Astrocyte (in vitro differentiated cells and primary cell): ENCODE results near the gene LZTR1. TPM values are rescaled to one million over a fixed set of nuclear protein-coding genes. Genes with fewer than 3 reads are reported as not detected.
A peak's percentile ranks its signal among the peaks of the same experiment; 100 is the strongest.

Source experiments
- DNase-seq: peaks from one replicate; pipeline ENCODE4 v3.0.0-alpha.2; 2010; ENCODE audit warnings: low read depth
- FAIRE-seq: peaks from 2 replicates; lab custom pipeline; 2011; peaks lifted over from hg19 to GRCh38; lab: Jason Lieb, UNC
- H2AFZ ChIP-seq: 2 replicates; pipeline ENCODE4 v1.6.0; 2012; ENCODE audit warnings: low read depth, low read length, inconsistent platforms
- H3K27ac ChIP-seq: 2 replicates; pipeline ENCODE4 v1.5.1; 2011; ENCODE audit warnings: low read depth, low read length, inconsistent platforms
- H3K27me3 ChIP-seq: 2 replicates; pipeline ENCODE4 v1.6.0; 2011; ENCODE audit warnings: low read length, inconsistent platforms; ENCODE audit not compliant: insufficient read depth
- H3K36me3 ChIP-seq: 2 replicates; pipeline ENCODE4 v1.5.1; 2011; ENCODE audit warnings: low read length, inconsistent platforms; ENCODE audit not compliant: insufficient read depth
- H3K4me1 ChIP-seq: 2 replicates; pipeline ENCODE4 v1.5.1; 2011; ENCODE audit warnings: low read length, inconsistent platforms; ENCODE audit not compliant: insufficient read depth
- H3K4me2 ChIP-seq: 2 replicates; pipeline ENCODE4 v1.6.0; 2012; ENCODE audit warnings: low read length, inconsistent platforms
- H3K4me3 ChIP-seq: 2 replicates; pipeline ENCODE4 v1.5.1; 2011; ENCODE audit warnings: low read depth, mild to moderate bottlenecking, low read length, inconsistent platforms; ENCODE audit not compliant: insufficient read depth
- H3K79me2 ChIP-seq: 2 replicates; pipeline ENCODE4 v1.6.0; 2012; ENCODE audit warnings: mild to moderate bottlenecking, low read length, inconsistent platforms; ENCODE audit not compliant: insufficient read depth
- H3K9ac ChIP-seq: 2 replicates; pipeline ENCODE4 v1.6.0; 2012; ENCODE audit warnings: mild to moderate bottlenecking, low read length, inconsistent platforms
- H3K9me3 ChIP-seq: 2 replicates; pipeline ENCODE4 v1.5.1; 2012; ENCODE audit warnings: low read depth, mild to moderate bottlenecking, low read length, inconsistent platforms; ENCODE audit not compliant: insufficient read depth
- H4K20me1 ChIP-seq: 2 replicates; pipeline ENCODE4 v1.6.0; 2012; ENCODE audit warnings: low read length, inconsistent platforms; ENCODE audit not compliant: insufficient read depth
- H3K27ac Mint-ChIP-seq: one replicate; pipeline ENCODE4 v1.8.0; 2021; ENCODE audit warnings: mild to moderate bottlenecking, mixed read lengths; ENCODE audit not compliant: unreplicated experiment
- H3K27me3 Mint-ChIP-seq: one replicate; pipeline ENCODE4 v1.8.0; 2021; ENCODE audit warnings: low read depth, mixed read lengths; ENCODE audit not compliant: unreplicated experiment
- H3K36me3 Mint-ChIP-seq: one replicate; pipeline ENCODE4 v1.8.0; 2021; ENCODE audit warnings: low read depth, mixed read lengths; ENCODE audit not compliant: unreplicated experiment
- H3K4me1 Mint-ChIP-seq: one replicate; pipeline ENCODE4 v1.8.0; 2021; ENCODE audit warnings: low read depth, mixed read lengths; ENCODE audit not compliant: unreplicated experiment
- H3K4me3 Mint-ChIP-seq: one replicate; pipeline ENCODE4 v1.8.0; 2021; ENCODE audit warnings: mild to moderate bottlenecking, moderate library complexity, mixed read lengths; ENCODE audit not compliant: unreplicated experiment
- H3K9me3 Mint-ChIP-seq: one replicate; pipeline ENCODE4 v1.8.0; 2021; ENCODE audit warnings: mild to moderate bottlenecking, mixed read lengths; ENCODE audit not compliant: unreplicated experiment
- CTCF ChIP-seq: IDR thresholded peaks from 2 replicates; pipeline ENCODE4 v1.5.1; 2011; ENCODE audit warnings: low read depth, mild to moderate bottlenecking, inconsistent platforms, low read length, moderate library complexity; ENCODE audit not compliant: insufficient read depth
- EZH2 ChIP-seq: IDR thresholded peaks from 2 replicates; pipeline ENCODE4 v1.6.1; 2012; ENCODE audit warnings: mild to moderate bottlenecking, low read length, inconsistent platforms; ENCODE audit not compliant: insufficient read depth
- total RNA-seq: library from RNA; stranded (reverse); gene quantifications from 2 replicates; pipeline ENCODE4 v1.2.1, GENCODE V29; 2021

The LZTR1 gene
- total RNA-seq, 1 donor from 2014 or later, result 62.0 TPM

GRCh38 chr22:21025763-21026755 is 44.0 kb downstream of the LZTR1 start:
- Histone ChIP-seq H3K9ac (no peak overlapping the region), H3K9me3 (no peaks in the 10 kb centered on the region), H3K4me3 (no peak overlapping the region), H3K27me3 (no peaks in the 10 kb centered on the region), H3K27ac (no peak overlapping the region), H3K36me3 (no peaks in the 10 kb centered on the region), H2AFZ (no peak overlapping the region), H3K79me2 (no peaks in the 10 kb centered on the region), H4K20me1 (no peaks in the 10 kb centered on the region), H3K4me1 (peaks cover 7% of the 10 kb centered on the region), H3K4me2 (no peak overlapping the region)
- Mint-ChIP-seq H3K4me1 (peaks cover 6% of the 10 kb centered on the region), H3K27me3 (peaks cover 43% of the 10 kb centered on the region), H3K27ac (no peak overlapping the region), H3K36me3 (no peaks in the 10 kb centered on the region), H3K9me3 (no peaks in the 10 kb centered on the region), H3K4me3 (no peak overlapping the region)
- FAIRE-seq, result no peak
- DNase-seq, result no peak
- TF ChIP-seq EZH2, result no peak
- TF ChIP-seq CTCF, result no peak

- Mint-ChIP-seq H3K36me3 (no peaks in the 10 kb centered on the region), H3K27ac (peak overlapping the region; percentile 34), H3K4me3 (no peak overlapping the region), H3K9me3 (no peaks in the 10 kb centered on the region), H3K27me3 (peaks cover 42% of the 10 kb centered on the region), H3K4me1 (peaks cover 6% of the 10 kb centered on the region)
- H3K4me1 ChIP-seq, result peaks cover 7% of the 10 kb centered on the region
- no peaks in the 10 kb centered on the region for H3K36me3 ChIP-seq
- H2AFZ ChIP-seq, result no peak overlapping the region
- H3K27ac ChIP-seq, result no peak overlapping the region
- FAIRE-seq, result no peak
- TF ChIP-seq EZH2 (no peak), CTCF (no peak)
- H3K27me3 ChIP-seq, result peaks cover 8% of the 10 kb centered on the region
- H3K9ac ChIP-seq, result no peak overlapping the region
- DNase-seq, result peak; percentile 71
- H3K4me3 ChIP-seq, result no peak overlapping the region
- H4K20me1 ChIP-seq, result no peaks in the 10 kb centered on the region
- no peaks in the 10 kb centered on the region for H3K9me3 ChIP-seq
- peak overlapping the region; percentile 33 for H3K4me2 ChIP-seq
- no peaks in the 10 kb centered on the region for H3K79me2 ChIP-seq
Observed at GRCh38 chr22:21026783-21027692, 44.9 kb downstream of the LZTR1 start.
